OCI-LY7 (cell line): Measurements from ENCODE around the gene COL5A1.

ENCODE experiments used
- CTCF ChIP-seq: fragments of 200-600 bp; sonication (generic); conservative IDR thresholded peaks from 2 replicates; pipeline ENCODE4 v1.5.1; 2014; ENCODE audit warnings: mild to moderate bottlenecking, antibody characterized with exemption, low read length, moderate library complexity, mixed read lengths
- EZH2phosphoT487 ChIP-seq: fragments of 200-600 bp; sonication (generic); IDR thresholded peaks from 2 replicates; pipeline ENCODE4 v1.6.1; 2018; ENCODE audit warnings: low read depth, borderline replicate concordance, mild to moderate bottlenecking, mixed run types, antibody characterized with exemption, low read length, moderate library complexity, mixed read lengths

DNA sequence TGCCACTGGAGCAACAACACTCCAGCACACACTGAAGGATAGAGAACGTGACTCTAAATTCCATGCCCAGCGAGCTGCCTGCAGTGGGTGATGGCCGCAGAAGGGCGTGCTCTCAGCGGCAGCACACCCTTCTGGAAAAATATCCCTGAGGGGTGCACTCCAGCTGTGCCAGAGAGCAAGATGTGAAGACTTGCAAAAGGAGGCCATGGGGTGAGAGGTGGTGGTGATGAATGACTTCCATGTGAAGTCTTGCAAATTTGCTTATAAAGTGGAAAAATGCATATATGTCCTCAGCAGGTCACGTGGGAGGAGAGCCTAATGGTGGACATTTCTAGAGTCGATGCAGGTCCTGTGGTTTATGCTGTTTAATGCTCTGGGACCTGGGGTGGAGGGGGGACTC lies 39.8 kb upstream of the COL5A1 start:
- no peak for TF ChIP-seq CTCF
- no peak for TF ChIP-seq EZH2phosphoT487
